ENCODE measurements around the gene KCND2.

Gene KCND2

GRCh38 chr7:120720317-120720716 lies 447.3 kb downstream of the KCND2 start:
- TF ChIP-seq, protein P1, sequence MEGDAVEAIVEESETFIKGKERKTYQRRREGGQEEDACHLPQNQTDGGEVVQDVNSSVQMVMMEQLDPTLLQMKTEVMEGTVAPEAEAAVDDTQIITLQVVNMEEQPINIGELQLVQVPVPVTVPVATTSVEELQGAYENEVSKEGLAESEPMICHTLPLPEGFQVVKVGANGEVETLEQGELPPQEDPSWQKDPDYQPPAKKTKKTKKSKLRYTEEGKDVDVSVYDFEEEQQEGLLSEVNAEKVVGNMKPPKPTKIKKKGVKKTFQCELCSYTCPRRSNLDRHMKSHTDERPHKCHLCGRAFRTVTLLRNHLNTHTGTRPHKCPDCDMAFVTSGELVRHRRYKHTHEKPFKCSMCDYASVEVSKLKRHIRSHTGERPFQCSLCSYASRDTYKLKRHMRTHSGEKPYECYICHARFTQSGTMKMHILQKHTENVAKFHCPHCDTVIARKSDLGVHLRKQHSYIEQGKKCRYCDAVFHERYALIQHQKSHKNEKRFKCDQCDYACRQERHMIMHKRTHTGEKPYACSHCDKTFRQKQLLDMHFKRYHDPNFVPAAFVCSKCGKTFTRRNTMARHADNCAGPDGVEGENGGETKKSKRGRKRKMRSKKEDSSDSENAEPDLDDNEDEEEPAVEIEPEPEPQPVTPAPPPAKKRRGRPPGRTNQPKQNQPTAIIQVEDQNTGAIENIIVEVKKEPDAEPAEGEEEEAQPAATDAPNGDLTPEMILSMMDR (IDR thresholded peaks at IDR 0.05; ENCODE audit: borderline replicate concordance, control extremely low read depth, extremely low read depth, insufficient read depth, missing control alignments) = no peak
- in situ Hi-C loops (cut with MboI; ENCODE audit: low sequenced_read_pairs, unreplicated experiment) = no loop called here

DNA sequence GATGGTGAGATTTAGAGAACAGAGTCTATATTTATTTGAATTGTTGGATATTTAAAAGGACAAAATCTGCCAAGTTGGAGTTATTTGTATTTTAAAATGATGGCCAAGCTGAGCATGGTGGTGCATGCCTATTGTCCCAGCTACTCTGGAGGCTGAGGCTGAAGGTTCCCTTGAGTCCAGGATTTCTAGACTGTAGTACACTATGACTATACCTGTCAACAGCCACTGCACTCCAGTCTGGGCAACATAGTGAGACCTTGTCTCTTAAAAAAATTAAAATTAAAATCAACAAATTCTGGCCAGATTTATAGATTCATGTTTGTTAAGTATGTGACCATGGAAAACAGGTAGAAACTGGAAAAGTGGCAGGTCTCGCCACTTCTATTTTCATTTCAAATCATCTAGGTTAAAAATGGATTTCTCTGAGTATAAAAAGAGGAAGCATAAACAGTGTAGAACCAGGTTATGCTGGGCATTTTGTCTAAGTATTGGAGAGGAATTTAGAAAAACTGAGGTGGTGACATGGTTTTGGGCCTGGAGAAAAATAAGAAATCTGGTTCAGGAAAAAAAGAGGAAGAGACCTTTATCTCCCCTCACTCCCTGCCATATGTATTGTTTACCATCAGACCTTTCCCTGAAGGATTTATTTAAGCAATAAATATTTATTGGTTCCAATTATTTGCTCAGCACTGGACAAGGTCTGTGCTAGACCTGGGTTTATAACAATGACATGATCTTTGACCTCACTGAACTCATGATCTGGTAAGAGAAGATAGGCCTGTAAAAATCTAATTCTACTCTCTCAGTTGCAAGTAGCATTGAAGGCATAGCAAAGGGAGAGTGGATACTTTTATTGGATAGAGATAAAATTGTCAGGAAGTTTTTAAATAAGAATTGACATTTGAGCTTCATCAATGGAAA lies 450.8 kb downstream of the KCND2 start:
- TF ChIP-seq, protein P1 (IDR thresholded peaks at IDR 0.05; ENCODE audit: borderline replicate concordance, control extremely low read depth, extremely low read depth, insufficient read depth, missing control alignments) = no peak
- in situ Hi-C loops (cut with MboI; ENCODE audit: low sequenced_read_pairs, unreplicated experiment) = no loop called here
- no peak for DNase-seq (ENCODE audit: low spot score)

More at GRCh38 chr7:120720317-120720716, 447.3 kb downstream of the KCND2 start:
- DNase-seq (ENCODE audit: low spot score) = no peak

DNA sequence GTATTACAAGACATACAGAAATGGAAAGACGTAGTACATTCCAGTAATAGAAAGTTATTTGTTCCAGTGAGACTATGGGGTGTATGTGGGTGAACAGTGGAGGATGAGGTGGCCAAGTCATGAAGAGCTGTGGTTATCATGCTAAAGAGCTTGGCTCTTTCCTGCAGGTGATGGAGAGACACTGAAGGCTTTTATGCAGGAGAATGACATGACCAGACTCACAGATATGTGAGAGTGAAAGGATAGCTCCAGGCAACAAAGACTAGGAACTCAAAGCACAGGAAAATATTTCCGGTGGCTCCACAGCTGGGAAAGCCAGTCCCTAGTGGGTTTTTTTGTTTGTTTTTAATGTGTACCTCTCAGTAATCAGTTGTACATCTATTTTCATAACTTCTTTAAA lies 451.5 kb downstream of the KCND2 start:
- TF ChIP-seq, protein P1 (IDR thresholded peaks at IDR 0.05; ENCODE audit: borderline replicate concordance, control extremely low read depth, extremely low read depth, insufficient read depth, missing control alignments) = no peak
- no peak for DNase-seq (ENCODE audit: low spot score)
- in situ Hi-C loops (cut with MboI; ENCODE audit: low sequenced_read_pairs, unreplicated experiment) = no loop called here

GRCh38 chr7:120724955-120725354 lies 452.0 kb downstream of the KCND2 start:
- in situ Hi-C loops (cut with MboI; ENCODE audit: low sequenced_read_pairs, unreplicated experiment) = loop anchor here (25.0 kb wide), 2 partner anchors 463 to 788 kb away; partner anchors contain the start of gene KCND2
- DNase-seq (ENCODE audit: low spot score) = no peak

GRCh38 chr7:120725376-120726039 lies 452.5 kb downstream of the KCND2 start:
- TF ChIP-seq, protein P1 (IDR thresholded peaks at IDR 0.05; ENCODE audit: borderline replicate concordance, control extremely low read depth, extremely low read depth, insufficient read depth, missing control alignments) = peak; percentile 42
- peak; percentile 18 for DNase-seq (ENCODE audit: low spot score)
- in situ Hi-C loops (cut with MboI; ENCODE audit: low sequenced_read_pairs, unreplicated experiment) = loop anchor here (25.0 kb wide), 2 partner anchors 463 to 788 kb away; partner anchors contain the start of gene KCND2

More at GRCh38 chr7:120724955-120725354, 452.0 kb downstream of the KCND2 start:
- TF ChIP-seq, protein P1 (IDR thresholded peaks at IDR 0.05; ENCODE audit: borderline replicate concordance, control extremely low read depth, extremely low read depth, insufficient read depth, missing control alignments) = no peak

GRCh38 chr7:120729245-120729644 lies 456.3 kb downstream of the KCND2 start:
- no peak for DNase-seq (ENCODE audit: low spot score)
- TF ChIP-seq, protein P1 (IDR thresholded peaks at IDR 0.05; ENCODE audit: borderline replicate concordance, control extremely low read depth, extremely low read depth, insufficient read depth, missing control alignments) = no peak
- in situ Hi-C loops (cut with MboI; ENCODE audit: low sequenced_read_pairs, unreplicated experiment) = loop anchor here (25.0 kb wide), 2 partner anchors 467 to 792 kb away; partner anchors contain the start of gene KCND2

Data from GM13976 (cell line).